Endothelial cell of umbilical vein (primary cell): ENCODE measurements around the gene ABL1. TPM values are rescaled to one million over a fixed set of nuclear protein-coding genes. Genes with fewer than 3 reads are reported as not detected.

Experiments used
- BruUV-seq: library from RNA; stranded (reverse); fragments of 400-500 nt; replicated peaks from 2 replicates; lab custom pipeline; 2021; lab: Mats Ljungman, UMichigan
- CTCF ChIA-PET: fragments of 300-600, 350-600 bp; sonication (Branson Sonifier 250); formaldehyde crosslinking; loops from one replicate; lab custom pipeline; 2021; ENCODE audit warnings: antibody characterized with exemption, inconsistent platforms; lab: Charles Lee
- POLR2A ChIA-PET: fragments of 300-600, 350-600 bp; sonication (Branson Sonifier 250); formaldehyde crosslinking; loops from one replicate; lab custom pipeline; 2021; ENCODE audit warnings: antibody characterized with exemption, inconsistent platforms; lab: Charles Lee
- DNase-seq: peaks from one replicate; pipeline ENCODE4 v3.0.0-alpha.2; 2011; ENCODE audit warnings: low read depth, low spot score
- FAIRE-seq: peaks from 2 replicates; lab custom pipeline; 2011; peaks lifted over from hg19 to GRCh38; lab: Jason Lieb, UNC
- H2AFZ ChIP-seq: 2 replicates; pipeline ENCODE4 v1.6.0; 2012; ENCODE audit warnings: low read depth, low read length, control low read depth, inconsistent platforms
- H3K27ac ChIP-seq: 2 replicates; pipeline ENCODE4 v1.5.1; 2011; ENCODE audit warnings: low read depth, mild to moderate bottlenecking, control low read depth, low read length, moderate library complexity; ENCODE audit not compliant: insufficient read depth
- H3K27me3 ChIP-seq, 2 experiments: 2 replicates each; pipeline versions ENCODE4 v1.6.0 to v1.6.1; 2011; ENCODE audit warnings: low read length in 2 of 2, mixed read lengths in 1 of 2; ENCODE audit not compliant: control insufficient read depth in 2 of 2, insufficient read depth in 2 of 2
- H3K36me3 ChIP-seq, 2 experiments: 2 replicates in 1 of 2; 3 replicates in 1 of 2; pipeline ENCODE4 v1.5.1; 2011; ENCODE audit warnings: low read length in 2 of 2, mild to moderate bottlenecking in 1 of 2, moderate library complexity in 1 of 2; ENCODE audit not compliant: control insufficient read depth in 2 of 2, insufficient read depth in 2 of 2; ENCODE audit errors: extremely low read depth in 1 of 2
- H3K4me1 ChIP-seq: 3 replicates; pipeline ENCODE4 v1.5.1; 2011; ENCODE audit warnings: mild to moderate bottlenecking, low read length; ENCODE audit not compliant: control insufficient read depth, insufficient read depth; ENCODE audit errors: extremely low read depth
- H3K4me2 ChIP-seq: 2 replicates; pipeline ENCODE4 v1.6.1; 2011; ENCODE audit warnings: low read length, control low read depth, mixed read lengths; ENCODE audit not compliant: insufficient read depth
- H3K4me3 ChIP-seq, 3 experiments: fragments of 200-600 bp in 1 of 3; sonication (generic), shearing (Covaris generic) in 1 of 3; replicated peaks in 1 of 3; 2 replicates each; pipeline ENCODE4 v1.5.1; 2011 to 2016; ENCODE audit warnings: control low read depth in 3 of 3, low read length in 3 of 3, mild to moderate bottlenecking in 2 of 3, inconsistent platforms in 1 of 3, low read depth in 1 of 3, moderate library complexity in 1 of 3; ENCODE audit not compliant: insufficient read depth in 1 of 3
- H3K79me2 ChIP-seq: 2 replicates; pipeline ENCODE4 v1.6.0; 2012; ENCODE audit warnings: low read length, inconsistent platforms; ENCODE audit not compliant: control insufficient read depth, insufficient read depth
- H3K9ac ChIP-seq: replicated peaks from 2 replicates; pipeline ENCODE3; 2011; ENCODE audit warnings: low read length, control low read depth; ENCODE audit not compliant: insufficient read depth; ENCODE audit errors: extremely low read depth
- H3K9me1 ChIP-seq: replicated peaks from 3 replicates; pipeline ENCODE4 v1.6.0; 2011; ENCODE audit warnings: mild to moderate bottlenecking, low read length; ENCODE audit not compliant: control insufficient read depth, insufficient read depth; ENCODE audit errors: extremely low read depth
- H3K9me3 ChIP-seq: replicated peaks from 2 replicates; pipeline ENCODE4 v1.5.1; 2012; ENCODE audit warnings: low read length, inconsistent platforms; ENCODE audit not compliant: control insufficient read depth, insufficient read depth
- H4K20me1 ChIP-seq: replicated peaks from 2 replicates; pipeline ENCODE3; 2011; ENCODE audit warnings: mild to moderate bottlenecking, low read length; ENCODE audit not compliant: control insufficient read depth, insufficient read depth; ENCODE audit errors: extremely low read depth
- CTCF ChIP-seq, 2 donors: IDR thresholded peaks; 1 replicate in 1 of 2; 2 replicates in 1 of 2; pipeline ENCODE4 v1.5.1; 2011; ENCODE audit warnings: low read length in 2 of 2, mild to moderate bottlenecking in 2 of 2, moderate library complexity in 2 of 2, control low read depth in 1 of 2, inconsistent platforms in 1 of 2, low read depth in 1 of 2; ENCODE audit not compliant: insufficient read depth in 1 of 2; ENCODE audit errors: extremely low read depth in 1 of 2
- EZH2 ChIP-seq: IDR thresholded peaks from 2 replicates; pipeline ENCODE4 v1.6.1; 2012; ENCODE audit warnings: borderline replicate concordance, low read depth, mild to moderate bottlenecking, moderate library complexity, low read length, inconsistent platforms; ENCODE audit not compliant: severe bottlenecking
- FOS ChIP-seq: IDR thresholded peaks from 2 replicates; pipeline ENCODE4 v1.6.1; 2011; ENCODE audit warnings: mild to moderate bottlenecking, low read length, moderate library complexity, borderline replicate concordance; ENCODE audit not compliant: insufficient read depth
- GATA2 ChIP-seq: IDR thresholded peaks from 2 replicates; pipeline ENCODE4 v1.7.0; 2011; ENCODE audit warnings: low read depth, mild to moderate bottlenecking, moderate library complexity, mixed read lengths, low read length; ENCODE audit not compliant: insufficient read length, insufficient read depth
- MAX ChIP-seq: IDR thresholded peaks from 2 replicates; pipeline ENCODE4 v1.6.1; 2011; ENCODE audit not compliant: insufficient read depth, insufficient read length
- POLR2A ChIP-seq: IDR thresholded peaks from 2 replicates; pipeline ENCODE4 v1.6.1; 2012; ENCODE audit warnings: low read depth, mild to moderate bottlenecking, control low read depth, low read length
- dilution Hi-C: fragments of 300-500 bp; cut with MboI; formaldehyde crosslinking; loops from one replicate; pipeline ENCODE4 v1.15.0; 2019; ENCODE audit warnings: low sequenced_read_pairs; ENCODE audit not compliant: extremely low pct_ligation_motif_present
- intact Hi-C: fragments of 100-400 bp; cut with micrococcal nuclease; formaldehyde crosslinking; loops from one replicate; pipeline ENCODE4 v1.10.0; 2022
- polyA plus RNA-seq, 4 experiments: library from polyadenylated mRNA; depleted of rRNA in 3 of 4; stranded (reverse) in 3 of 4; unstranded in 1 of 4; fragments of >200 nt; gene quantifications; 2 replicates each; pipeline versions ENCODE4 v1.2.1 to v1.2.3, GENCODE V29; 2011 to 2012; ENCODE audit warnings: missing spikeins in 1 of 4
- total RNA-seq: library from RNA; stranded (reverse); gene quantifications from 2 replicates; pipeline ENCODE4 v1.2.3, GENCODE V29; 2021

Gene ABL1
- total and polyA plus RNA-seq, 2 donors (not counting 3 experiments of a cell fraction or from before 2014, with no cell fraction given): 32.1 to 87.1 TPM

GRCh38 chr9:130905125-130905901 is 70.3 kb downstream of the ABL1 start:
- Histone ChIP-seq H3K4me1 (no peaks in the 10 kb centered on the region), H4K20me1 (no peaks in the 10 kb centered on the region), H3K27me3 (peaks cover 0 to 2% of the 10 kb centered on the region in 2 experiments), H3K36me3 (no peaks in the 10 kb centered on the region), H2AFZ (no peak overlapping the region), H3K9ac (no peak overlapping the region), H3K4me2 (no peak overlapping the region), H3K9me1 (no peaks in the 10 kb centered on the region), H3K79me2 (no peaks in the 10 kb centered on the region), H3K4me3 (no peak overlapping the region), H3K9me3 (no peaks in the 10 kb centered on the region), H3K27ac (no peak overlapping the region)
- intact Hi-C loops: no loop called here
- ChIA-PET POLR2A (no interaction called here), CTCF (no interaction called here)
- no peak for TF ChIP-seq EZH2
- no peak for TF ChIP-seq CTCF (IDR thresholded peaks at IDR 0.05; ENCODE audit: extremely low read depth in 1 of 2, insufficient read depth in 1 of 2, low read depth in 1 of 2, low read length in 2 of 2)
- no peak for TF ChIP-seq GATA2
- TF ChIP-seq POLR2A: no peak
- no peak for TF ChIP-seq MAX
- no peak for TF ChIP-seq FOS
- DNase-seq (no peak), FAIRE-seq (no peak)
- dilution Hi-C loops: no loop called here
- BruUV-seq: no TSS peak
